Muscle layer of duodenum (tissue), 2 donors: Measurements from ENCODE around the gene GRK7.

ENCODE experiments used
- H3K27ac ChIP-seq: one replicate; pipeline ENCODE4 v1.7.0; 2013; ENCODE audit warnings: mild to moderate bottlenecking, low read length
- H3K27me3 ChIP-seq: one replicate; pipeline ENCODE4 v1.7.0; 2013; ENCODE audit warnings: low read depth, mild to moderate bottlenecking, control low read depth, low read length
- H3K36me3 ChIP-seq, 2 donors: one replicate each; pipeline ENCODE4 v1.7.0; 2013; ENCODE audit warnings: low read length in 2 of 2, control low read depth in 1 of 2, mild to moderate bottlenecking in 1 of 2; ENCODE audit not compliant: insufficient read depth in 2 of 2, control insufficient read depth in 1 of 2
- H3K4me1 ChIP-seq, 2 donors: one replicate each; pipeline ENCODE4 v1.7.0; 2013; ENCODE audit warnings: low read length in 2 of 2, mild to moderate bottlenecking in 2 of 2, control low read depth in 1 of 2, moderate library complexity in 1 of 2; ENCODE audit not compliant: insufficient read depth in 2 of 2, control insufficient read depth in 1 of 2
- H3K4me3 ChIP-seq, 2 donors: one replicate each; pipeline ENCODE4 v1.7.0; 2013; ENCODE audit warnings: low read length in 2 of 2, low read depth in 1 of 2, mild to moderate bottlenecking in 1 of 2
- H3K9me3 ChIP-seq, 2 donors: one replicate each; pipeline ENCODE4 v1.7.0; 2013; ENCODE audit warnings: low read length in 2 of 2, control low read depth in 1 of 2, mild to moderate bottlenecking in 1 of 2; ENCODE audit not compliant: control insufficient read depth in 1 of 2
- donor health status: healthy.

GRK7 gene

DNA sequence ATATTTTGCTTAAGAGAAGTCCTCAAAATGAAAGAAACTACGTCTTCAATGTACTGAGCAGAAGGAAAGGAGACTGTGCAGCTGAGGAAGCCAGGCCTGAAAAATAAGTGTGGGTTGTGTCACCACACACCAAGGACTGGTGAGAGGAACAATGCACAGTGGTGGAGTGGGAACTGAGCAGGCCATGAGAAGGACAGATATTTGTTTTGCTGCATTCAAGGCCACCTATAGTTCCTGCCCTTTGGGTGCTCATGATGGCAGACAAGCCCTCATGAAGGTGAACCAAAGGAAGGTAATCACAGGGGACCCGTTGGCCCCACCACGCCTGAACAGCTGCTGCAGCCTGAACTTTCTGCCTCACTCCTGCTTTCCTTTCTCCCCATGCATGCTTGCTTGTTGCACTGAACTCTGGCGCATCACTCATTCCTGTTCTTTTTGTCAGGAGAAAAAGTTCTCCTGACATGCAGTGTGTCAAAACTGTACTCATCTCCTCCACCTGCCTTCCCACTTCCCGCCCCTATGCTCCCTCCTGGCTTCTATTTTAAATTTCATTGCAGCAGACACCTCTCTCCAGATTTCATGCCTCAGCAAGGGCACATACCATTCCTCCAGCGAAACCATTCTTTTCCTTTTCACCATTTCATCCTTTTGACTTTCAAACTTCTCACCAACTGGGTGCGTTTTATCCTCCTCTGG is 27.3 kb upstream of the GRK7 start:
- peaks cover 6 to 12% of the 10 kb centered on the region in 2 donors for H3K4me1 ChIP-seq
- peaks cover 0 to 9% of the 10 kb centered on the region in 2 donors for H3K36me3 ChIP-seq
- H3K9me3 ChIP-seq = no peaks in the 10 kb centered on the region
- no peak overlapping the region for H3K27ac ChIP-seq
- H3K4me3 ChIP-seq = no peak overlapping the region
- H3K27me3 ChIP-seq = no peaks in the 10 kb centered on the region

DNA sequence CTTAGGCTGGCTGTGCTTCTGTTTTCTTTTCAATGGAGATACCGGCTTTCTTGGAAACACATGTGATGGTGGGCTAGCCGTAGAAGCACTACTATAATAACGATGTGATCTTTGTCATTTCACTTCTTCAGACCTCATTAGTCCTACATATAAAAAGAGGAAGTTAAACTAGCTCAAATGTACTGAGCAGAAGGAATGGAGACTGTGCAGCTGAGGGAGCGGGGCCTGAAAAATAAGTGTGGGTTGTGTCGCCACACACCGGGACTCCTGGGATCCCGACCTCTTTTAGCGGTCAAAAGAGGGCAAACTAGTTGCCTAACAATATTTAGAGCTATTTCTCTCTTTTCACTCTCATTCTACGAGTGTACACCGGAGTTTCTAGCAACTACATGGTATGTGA is 26.1 kb upstream of the GRK7 start:
- peak overlapping the region; percentile 86 for H3K27ac ChIP-seq

DNA sequence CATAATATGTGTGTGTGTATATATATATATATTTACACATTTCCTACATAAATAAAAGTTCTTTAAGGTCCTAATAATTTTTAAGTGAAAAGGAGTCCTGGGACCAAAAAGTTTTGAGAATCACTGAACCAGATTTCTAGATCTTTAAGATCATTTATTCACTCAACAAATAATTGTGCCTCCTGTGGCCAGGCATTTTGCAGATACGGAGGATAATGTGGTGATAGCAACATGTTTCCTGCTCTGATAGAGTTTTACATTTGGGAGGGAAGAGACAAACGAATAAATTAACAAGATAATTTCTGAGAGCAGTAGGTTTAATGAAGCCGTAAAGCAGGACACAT is 25.6 kb upstream of the GRK7 start:
- peak overlapping the region; percentile 69 to 99 for H3K4me3 ChIP-seq
- H3K9me3 ChIP-seq = no peaks in the 10 kb centered on the region
- peaks cover 13 to 27% of the 10 kb centered on the region in 2 donors for H3K4me1 ChIP-seq

More for the DNA sequence above, 26.1 kb upstream of the GRK7 start:
- Histone ChIP-seq H3K4me1 (peaks cover 13 to 22% of the 10 kb centered on the region in 2 donors), H3K4me3 (no peak overlapping the region), H3K36me3 (peaks cover 0 to 9% of the 10 kb centered on the region in 2 donors), H3K9me3 (no peaks in the 10 kb centered on the region), H3K27me3 (no peaks in the 10 kb centered on the region)

DNA sequence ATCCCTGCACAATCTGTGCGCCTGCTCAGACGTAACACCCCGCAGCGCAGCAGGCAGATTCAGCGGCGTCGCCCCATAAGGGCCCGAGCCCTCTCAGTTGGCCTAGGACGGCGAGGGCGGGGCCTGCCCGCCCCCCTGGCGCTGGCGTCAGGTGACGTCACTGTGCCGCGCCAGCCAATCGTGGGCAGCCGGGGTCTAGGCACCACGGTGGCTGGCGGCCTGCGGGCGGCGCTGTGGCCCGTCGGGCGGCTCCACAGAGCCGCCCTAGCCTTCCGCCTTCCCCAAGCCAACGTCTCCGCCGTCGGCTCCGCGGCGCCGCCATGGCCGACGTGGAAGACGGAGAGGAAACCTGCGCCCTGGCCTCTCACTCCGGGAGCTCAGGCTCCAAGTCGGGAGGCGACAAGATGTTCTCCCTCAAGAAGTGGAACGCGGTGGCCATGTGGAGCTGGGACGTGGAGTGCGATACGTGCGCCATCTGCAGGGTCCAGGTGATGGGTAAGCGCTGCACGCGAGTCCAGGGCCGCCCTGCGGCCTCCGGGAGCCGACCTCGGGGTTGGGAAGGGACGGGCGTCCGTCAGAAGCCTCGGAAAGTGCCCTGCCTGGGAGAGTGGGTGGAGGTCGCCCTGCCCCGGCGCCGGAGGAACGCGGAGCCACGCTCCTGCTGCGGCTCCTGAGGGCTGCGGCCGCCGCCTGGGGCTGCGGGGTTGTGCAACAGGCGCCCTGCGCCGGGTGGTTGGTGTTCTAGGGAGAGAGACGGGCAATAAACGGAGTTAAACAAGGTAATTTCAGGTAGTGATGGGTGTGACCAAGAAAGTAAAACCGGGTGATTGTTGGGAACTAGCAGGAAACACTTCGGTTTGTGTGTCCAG is 25.0 kb upstream of the GRK7 start, which contains the start of gene RNF7:
Gene RNF7, plus strand, starts transcription at position 277 of the 869 bp plus-strand sequence. Its CDS starts 44 bp downstream, at position 321.
- peak within 1 kb of the TSS; percentile 98 for H3K27ac ChIP-seq
- H3K4me3 ChIP-seq = peak within 1 kb of the TSS; percentile 99
- H3K4me1 ChIP-seq = peaks cover 13 to 28% of the 10 kb centered on the region in 2 donors
- peaks cover 0 to 9% of the 10 kb centered on the region in 2 donors for H3K36me3 ChIP-seq
- H3K9me3 ChIP-seq = no peaks in the 10 kb centered on the region
- no peaks in the 10 kb centered on the region for H3K27me3 ChIP-seq

More for the DNA sequence above, 25.6 kb upstream of the GRK7 start:
- no peaks in the 10 kb centered on the region for H3K27me3 ChIP-seq
- H3K27ac ChIP-seq = peak overlapping the region; percentile 86
- H3K36me3 ChIP-seq = peaks cover 0 to 9% of the 10 kb centered on the region in 2 donors

DNA sequence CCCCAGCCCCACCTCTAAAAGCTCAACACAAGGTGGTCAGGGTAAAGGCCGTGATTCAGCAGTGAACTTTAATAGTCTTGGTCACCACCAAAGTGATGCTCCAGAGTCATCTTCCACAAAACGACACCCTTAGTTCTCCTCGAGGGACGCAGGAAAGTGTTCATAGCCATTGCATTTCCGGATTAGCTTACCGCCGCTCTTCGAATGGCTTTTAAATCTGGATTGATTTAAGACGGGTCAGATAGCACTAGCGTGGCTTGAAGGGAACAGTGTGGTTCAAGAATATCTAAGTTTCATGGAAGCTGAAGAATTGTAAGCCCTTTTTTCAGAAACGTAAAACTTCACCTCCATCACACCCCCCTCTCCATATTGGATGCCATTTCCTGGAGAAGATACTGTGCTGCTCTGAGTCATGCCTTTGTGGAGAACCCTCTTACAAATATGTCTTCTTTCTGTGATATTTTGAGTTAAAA is 24.3 kb upstream of the GRK7 start:
- Histone ChIP-seq H3K36me3 (peaks cover 0 to 9% of the 10 kb centered on the region in 2 donors), H3K4me1 (peaks cover 13 to 28% of the 10 kb centered on the region in 2 donors), H3K27ac (peak overlapping the region; percentile 98), H3K9me3 (no peaks in the 10 kb centered on the region), H3K4me3 (peak overlapping the region; percentile 99), H3K27me3 (no peaks in the 10 kb centered on the region)

DNA sequence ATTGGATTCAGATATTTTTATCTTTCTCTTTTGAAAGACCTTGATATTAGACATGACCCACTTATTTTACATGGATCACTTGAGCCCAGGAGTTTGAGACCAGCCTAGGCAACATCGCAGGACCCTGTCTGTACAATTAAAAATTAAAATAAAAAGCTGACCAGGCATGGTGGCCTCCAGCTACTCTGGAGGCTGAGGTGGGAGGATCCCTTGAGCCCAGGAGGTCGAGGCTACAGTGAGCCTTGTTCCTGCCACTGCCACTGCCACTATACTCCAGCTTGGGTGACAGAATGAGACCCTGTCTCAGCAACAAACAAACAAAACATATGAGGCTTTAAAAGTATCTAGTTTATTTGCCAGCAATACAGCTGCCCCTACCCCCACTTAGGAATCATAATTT is 23.5 kb upstream of the GRK7 start:
- H3K9me3 ChIP-seq = no peaks in the 10 kb centered on the region
- H3K4me3 ChIP-seq = peak overlapping the region; percentile 99
- no peaks in the 10 kb centered on the region for H3K27me3 ChIP-seq
- H3K27ac ChIP-seq = peak overlapping the region; percentile 98
- peaks cover 4 to 9% of the 10 kb centered on the region in 2 donors for H3K36me3 ChIP-seq
- peaks cover 13 to 36% of the 10 kb centered on the region in 2 donors for H3K4me1 ChIP-seq

DNA sequence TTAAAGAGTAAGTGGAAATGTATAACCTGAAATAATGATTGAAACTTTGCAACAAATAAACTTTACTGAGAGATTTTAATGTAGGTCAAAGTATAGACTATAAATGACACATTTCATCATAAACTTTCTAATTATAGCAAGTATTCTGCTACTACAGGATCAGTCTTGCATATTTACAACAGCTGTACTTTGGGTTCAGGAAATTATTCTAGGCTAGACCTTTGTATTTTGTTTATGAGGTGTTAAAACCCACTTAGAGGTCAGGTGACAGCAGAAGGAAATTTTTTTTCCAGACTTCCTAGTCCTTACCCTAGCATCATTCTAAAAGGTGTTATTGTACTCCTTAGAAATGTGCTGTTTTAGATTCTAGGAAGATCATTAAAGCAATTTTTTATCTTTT is 22.9 kb upstream of the GRK7 start:
- Histone ChIP-seq H3K4me1 (peaks cover 13 to 36% of the 10 kb centered on the region in 2 donors), H3K9me3 (no peaks in the 10 kb centered on the region), H3K36me3 (peaks cover 9 to 13% of the 10 kb centered on the region in 2 donors), H3K27ac (peak overlapping the region; percentile 98), H3K4me3 (peak overlapping the region in 1 of 2 donors; percentile 99), H3K27me3 (no peaks in the 10 kb centered on the region)

DNA sequence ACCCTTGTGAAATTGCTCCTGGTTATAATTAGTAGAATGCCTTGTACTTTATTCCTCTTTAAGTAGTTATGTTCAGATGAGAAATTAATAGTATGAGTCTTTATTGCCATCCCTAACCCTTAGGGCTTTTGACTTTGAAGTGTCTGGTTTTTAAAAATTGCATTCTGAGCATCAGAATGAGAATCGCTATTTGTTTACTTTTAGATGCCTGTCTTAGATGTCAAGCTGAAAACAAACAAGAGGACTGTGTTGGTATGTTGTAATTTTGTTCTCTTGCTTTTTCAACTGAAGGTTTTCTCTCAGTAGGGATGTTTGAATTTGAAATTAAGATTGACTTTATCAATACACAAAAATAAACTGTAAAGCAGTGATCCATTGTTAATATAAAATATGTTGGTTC is 19.9 kb upstream of the GRK7 start:
- H3K27me3 ChIP-seq = no peaks in the 10 kb centered on the region
- no peak overlapping the region for H3K4me3 ChIP-seq
- peaks cover 9 to 36% of the 10 kb centered on the region in 2 donors for H3K4me1 ChIP-seq
- no peaks in the 10 kb centered on the region for H3K9me3 ChIP-seq
- peaks cover 25 to 36% of the 10 kb centered on the region in 2 donors for H3K36me3 ChIP-seq
- no peak overlapping the region for H3K27ac ChIP-seq

DNA sequence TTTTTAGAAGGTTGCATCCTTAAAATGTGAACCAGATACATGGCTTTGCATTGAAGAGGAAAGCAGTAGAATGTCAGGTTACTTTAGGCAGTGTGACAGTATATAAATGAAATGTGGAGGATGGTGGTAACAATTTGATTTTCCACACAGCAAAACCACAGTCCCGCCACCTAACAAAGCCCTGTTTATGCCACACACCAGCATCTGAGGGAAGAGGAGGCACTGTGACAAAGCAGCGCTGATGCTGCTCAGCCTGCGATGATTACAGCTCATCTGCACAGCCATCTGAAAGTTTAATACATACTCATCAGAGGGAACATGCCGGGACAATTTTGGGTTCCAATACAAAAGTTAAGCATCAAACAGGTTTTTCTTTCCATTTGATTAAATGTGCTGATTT is 16.2 kb upstream of the GRK7 start:
- H3K4me1 ChIP-seq = peaks cover 0 to 14% of the 10 kb centered on the region in 2 donors
- H3K9me3 ChIP-seq = no peaks in the 10 kb centered on the region
- no peak overlapping the region for H3K27ac ChIP-seq
- H3K4me3 ChIP-seq = no peak overlapping the region
- H3K27me3 ChIP-seq = no peaks in the 10 kb centered on the region
- peaks cover 25 to 29% of the 10 kb centered on the region in 2 donors for H3K36me3 ChIP-seq

DNA sequence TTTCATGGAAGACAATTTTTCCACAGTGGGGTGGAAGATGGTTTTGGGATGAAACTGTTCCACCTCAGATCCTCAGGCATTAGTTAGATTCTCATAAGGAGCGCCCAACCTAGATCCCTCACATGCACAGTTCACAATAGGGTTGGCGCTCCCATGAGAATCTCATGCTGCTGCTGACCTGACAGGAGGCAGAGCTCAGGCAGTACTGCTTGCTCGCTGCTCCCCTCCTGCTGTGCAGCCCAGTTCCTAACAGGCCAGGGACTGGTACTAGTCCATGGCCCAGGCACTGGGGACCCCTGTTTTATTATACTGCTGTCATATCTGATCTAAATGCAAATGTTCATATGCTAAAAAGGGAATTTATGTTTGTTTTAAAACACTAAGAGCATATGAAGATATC is 9.8 kb upstream of the GRK7 start:
- H3K27ac ChIP-seq = no peak overlapping the region
- no peak overlapping the region for H3K4me3 ChIP-seq
- H3K9me3 ChIP-seq = no peaks in the 10 kb centered on the region
- no peaks in the 10 kb centered on the region for H3K4me1 ChIP-seq
- no peaks in the 10 kb centered on the region for H3K27me3 ChIP-seq
- H3K36me3 ChIP-seq = no peaks in the 10 kb centered on the region

DNA sequence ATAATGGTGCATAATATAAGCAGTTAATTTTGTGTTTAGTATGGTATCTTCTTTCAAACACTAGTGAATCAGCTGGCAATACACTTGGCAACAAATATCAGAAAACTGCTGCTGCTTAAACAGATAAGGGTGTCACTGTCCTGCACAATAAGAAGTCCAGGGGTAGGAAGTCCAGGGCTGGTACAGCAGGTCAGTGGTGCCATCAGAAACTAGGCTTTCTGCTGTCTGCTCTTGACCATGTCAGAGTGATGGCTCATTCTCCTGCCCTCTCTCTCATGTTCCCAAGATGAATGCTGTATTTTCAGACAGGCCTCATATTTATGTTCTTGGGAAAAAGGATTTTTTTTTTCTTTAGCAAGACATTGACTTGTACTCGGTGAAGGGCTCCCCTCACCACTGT is 9.2 kb upstream of the GRK7 start:
- Histone ChIP-seq H3K27me3 (no peaks in the 10 kb centered on the region), H3K36me3 (no peaks in the 10 kb centered on the region), H3K4me1 (no peaks in the 10 kb centered on the region), H3K27ac (no peak overlapping the region), H3K9me3 (no peaks in the 10 kb centered on the region), H3K4me3 (no peak overlapping the region)
